NK-92 treated with Interleukin-12 subunit alpha and Interleukin-12 subunit beta, amount 100 ng/mL, for 24 hours (cell line): ENCODE results near the gene CD300LD.
"Not testable (repeated sequence)": the region's sequence is repeated elsewhere in the genome, so short reads cannot be mapped to it uniquely, and the experiment has no call there.

Source experiments
- DNase-seq: peaks from one replicate; lab custom pipeline; 2025; lab: John Stamatoyannopoulos, UW

Gene CD300LD

DNA sequence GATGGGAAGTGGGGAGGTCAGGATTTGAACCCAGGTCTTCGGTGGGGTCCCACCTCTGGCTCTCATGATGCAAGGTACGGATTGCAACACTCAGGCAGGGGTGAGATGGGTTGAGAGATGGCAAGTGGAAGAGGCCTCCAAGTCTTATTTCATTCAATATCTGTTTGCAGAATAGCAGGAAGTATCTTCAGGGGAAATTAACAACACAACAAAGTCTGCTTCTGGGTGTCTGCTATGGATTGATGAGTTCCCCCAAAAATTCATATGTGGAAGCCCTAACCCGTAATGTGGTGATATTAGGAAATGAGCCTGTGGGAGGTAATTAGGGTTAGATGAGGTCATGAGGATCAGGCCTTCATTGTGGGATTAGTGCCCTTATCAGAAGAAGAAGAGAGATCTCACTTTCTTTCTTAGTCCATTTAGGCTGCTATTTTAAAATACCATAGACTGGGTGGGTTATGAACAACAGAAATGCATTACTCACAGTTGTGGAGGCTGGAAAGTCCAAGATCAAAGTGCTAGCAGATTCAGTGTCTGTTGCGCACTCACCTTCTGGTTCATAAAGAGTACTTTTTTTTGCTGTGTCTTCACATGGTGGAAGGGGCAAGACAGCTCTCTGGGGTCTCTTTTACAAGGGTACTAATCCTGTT, 20.3 kb downstream of the CD300LD start:
- DNase-seq: no peak

DNA sequence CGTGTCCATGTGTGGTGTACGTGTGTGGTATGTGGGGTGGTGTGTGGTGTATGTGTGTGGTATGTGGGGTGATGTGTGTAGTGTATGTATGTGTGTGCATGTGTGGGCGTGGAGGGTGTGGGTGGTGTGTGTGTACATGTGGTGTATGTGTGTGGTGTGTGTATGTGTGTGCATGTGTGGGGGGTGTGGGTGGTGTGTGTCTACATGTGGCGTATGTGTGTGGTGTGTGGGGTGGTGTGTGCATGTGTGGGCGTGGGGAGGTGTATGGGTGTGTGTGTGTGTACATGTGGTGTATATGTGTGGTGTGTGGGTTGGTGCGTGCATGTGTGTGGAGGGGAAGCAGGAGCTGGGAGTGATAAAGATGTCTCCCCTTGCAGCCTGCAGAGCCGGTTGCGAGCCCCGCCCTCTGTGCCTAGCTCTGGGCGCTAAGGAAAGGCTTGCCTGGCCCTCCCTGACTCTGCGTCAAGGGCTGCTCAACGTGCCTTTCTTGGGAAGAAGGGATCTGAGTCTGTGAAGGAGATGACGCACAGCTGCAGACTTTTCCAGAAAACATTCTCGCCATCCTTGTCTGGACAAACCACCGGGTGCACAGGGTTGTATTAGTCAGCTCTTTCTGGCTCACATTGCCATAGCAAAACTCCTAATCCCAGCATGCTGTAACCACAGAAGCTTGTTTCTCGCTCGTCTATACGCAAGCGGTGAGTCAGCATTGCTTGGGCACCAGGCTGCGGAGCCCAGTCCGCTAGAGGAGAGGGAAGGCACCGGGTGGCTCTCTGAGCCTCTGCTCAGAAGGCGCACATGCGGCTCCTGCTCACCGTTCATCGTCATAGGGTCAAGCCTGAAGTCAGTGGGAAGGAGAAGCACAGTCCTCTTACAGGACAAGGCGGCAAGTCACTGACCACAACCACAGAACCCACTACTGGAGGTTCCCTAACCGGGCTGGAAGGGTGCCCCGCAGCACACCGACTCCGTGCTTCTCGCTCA, 22.8 kb downstream of the CD300LD start:
- DNase-seq: no peak

DNA sequence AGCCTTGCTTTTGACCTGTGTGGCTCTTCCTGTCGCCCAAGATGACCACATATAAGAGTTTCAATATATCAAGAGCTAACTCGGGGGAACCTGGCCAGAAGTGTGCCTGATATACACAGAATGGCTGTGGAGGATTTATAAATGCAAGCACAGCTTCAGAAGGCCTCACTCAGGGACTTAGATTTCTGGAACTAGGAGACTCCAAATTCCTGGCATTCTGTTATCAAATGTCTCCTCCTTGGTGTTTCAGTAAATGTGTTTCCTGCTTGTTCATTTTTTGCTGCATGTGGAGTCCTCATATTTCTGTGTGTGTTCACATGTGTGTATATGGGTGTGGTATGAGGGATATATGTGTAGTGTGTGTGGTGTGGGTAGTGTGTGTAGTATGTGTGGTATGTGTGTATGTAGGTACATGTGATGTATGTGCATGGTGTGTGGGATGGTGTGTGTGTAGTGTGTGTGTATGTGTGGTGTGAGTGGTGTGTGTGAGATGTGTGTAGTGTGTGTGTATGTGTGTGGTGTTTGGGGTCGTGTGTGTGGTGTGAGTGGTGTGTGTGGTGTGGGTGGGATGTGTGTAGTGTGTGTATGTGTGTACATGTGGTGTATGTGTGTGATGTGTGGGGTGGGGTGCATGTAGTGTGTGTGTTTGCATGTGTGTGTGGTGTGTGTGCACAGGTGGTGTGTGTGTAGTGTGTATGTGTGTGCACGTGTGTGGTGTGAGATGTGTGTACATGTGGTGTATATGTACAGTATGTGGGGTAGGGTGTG, 23.8 kb downstream of the CD300LD start:
- no peak for DNase-seq

DNA sequence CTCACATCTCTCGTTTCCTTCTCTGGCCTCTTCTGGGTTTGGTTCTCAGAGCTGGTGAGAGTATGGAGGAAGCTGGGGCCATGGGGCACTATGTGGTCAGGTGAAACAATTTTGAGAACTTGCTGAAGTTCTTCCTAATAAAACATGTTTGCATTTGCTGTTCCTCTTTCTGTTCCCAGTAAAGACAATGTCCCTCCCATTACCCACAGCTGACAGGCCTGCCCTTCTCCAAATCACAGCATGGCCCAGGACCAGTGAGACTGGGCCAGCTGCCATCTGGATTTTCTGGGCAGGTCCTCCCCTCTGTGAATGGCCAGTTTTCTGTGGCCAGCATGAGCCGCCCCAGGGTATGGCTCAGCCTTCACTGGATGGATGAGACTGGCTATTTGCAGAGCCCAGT, 24.7 kb downstream of the CD300LD start, which contains the start of gene CD300H:
TSS of gene CD300H (minus strand) at position 113 of the 400 bp plus-strand sequence.
- DNase-seq: no peak

DNA sequence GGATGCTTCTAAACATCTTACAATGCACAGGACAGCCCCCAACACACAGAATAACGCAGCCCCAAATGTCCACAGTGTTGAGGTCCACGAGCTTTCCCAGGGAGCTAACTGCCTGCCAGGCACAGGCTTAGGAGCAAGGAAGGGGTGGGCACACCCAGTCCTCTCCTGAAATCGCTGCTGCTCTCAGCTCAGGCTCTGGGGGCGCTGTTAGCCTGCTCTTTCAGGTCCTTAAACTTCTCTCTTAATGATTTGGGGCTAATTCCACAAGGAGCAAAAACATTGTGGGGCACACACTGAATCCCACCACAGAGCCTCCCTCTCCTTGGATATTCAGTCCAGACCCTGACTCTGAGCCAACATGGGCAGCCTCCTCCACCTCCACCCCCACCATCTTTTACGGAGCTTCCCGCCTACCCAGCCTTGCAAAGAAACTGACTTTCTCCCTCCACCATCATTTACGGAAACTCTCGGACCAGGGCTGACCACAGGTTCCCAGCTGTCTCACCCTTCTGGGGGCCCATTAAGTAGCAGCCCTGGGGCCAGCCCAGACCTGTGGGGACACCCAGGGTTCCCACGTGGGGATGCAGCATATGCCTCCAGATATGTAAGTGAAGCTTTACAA, 25.8 kb downstream of the CD300LD start:
- no peak for DNase-seq

DNA sequence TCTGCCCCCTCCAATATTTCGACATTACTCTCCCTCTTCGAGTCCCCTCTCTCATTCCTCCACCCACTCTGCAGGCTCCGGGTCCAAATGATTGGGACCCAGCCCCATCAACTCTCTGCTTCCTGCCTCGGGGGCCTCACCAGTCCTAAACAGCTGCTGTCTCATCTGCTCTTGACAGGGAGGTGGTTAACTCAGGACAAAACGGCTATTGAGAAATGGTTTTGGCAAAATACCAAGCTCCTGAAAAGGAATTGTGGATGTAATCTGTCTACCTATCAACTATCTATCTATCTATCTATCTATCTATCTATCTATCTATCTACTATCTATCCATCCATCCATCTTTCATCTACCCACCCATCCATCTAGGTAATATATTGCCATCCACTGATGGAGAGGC, 27.0 kb downstream of the CD300LD start:
- DNase-seq: no peak

DNA sequence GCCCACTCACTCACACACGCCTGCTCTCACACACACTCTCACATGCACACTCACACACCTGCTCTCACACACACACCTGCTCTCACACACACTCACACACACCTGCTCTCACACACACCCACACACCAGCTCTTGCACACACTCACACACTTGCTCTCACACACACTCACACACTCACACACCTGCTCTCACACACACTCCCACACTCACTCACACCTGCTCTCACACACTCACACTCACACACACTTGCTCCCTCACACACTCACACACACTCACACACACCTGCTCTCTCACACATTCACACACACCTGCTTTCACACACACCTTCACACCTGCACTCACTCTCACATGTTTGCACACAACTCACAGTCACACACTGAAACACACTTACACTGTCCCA, 28.7 kb downstream of the CD300LD start:
- DNase-seq: no peak

DNA sequence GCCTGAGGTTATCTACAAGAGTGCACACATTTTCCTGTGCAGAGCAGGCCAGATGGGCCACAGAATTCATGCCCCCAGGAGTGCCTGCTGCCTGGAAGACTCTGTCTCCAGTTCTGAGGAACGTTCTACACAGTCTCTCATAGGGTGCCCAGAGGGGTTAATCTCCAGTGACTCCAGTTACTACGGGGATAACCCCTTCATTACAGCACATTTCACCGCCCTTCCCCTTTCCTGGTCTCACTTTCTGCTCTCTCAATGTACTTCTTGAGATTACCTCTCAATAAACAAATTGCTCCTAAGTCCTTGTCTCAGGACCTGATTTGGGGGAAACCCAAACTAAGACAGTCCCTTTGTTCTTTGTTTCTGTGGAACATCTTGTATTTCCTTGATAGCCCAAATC, 30.5 kb downstream of the CD300LD start:
- no peak for DNase-seq

DNA sequence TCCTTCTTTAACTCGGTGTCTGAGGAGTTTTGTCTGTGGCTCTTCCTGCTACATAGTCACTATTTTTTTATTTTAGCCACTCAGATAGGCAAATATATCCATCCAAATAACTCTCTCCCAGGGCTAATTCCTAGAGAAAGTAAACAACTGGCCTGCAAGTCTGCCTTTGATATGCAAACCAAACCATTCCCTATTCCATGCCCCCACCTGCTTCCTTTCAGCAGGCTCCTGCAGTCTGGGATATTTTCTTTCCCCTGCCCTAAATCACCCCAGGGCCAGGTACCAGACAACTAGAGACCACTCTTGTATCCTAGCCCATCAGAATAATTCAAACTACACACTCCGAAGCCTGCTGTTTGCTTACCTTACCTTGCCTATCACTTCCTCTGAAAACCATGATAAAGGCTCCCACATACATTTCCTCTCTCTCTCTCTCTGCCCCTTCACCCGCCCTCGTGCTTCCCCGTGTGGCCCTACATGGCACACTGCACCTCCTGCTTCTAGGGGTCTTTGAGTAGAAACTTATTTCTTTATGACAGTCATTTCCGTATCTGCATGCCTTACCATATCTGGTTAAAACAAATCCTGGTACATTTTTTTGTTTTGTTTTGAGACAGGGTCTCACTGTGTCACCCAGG, 33.1 kb downstream of the CD300LD start:
- no peak for DNase-seq

DNA sequence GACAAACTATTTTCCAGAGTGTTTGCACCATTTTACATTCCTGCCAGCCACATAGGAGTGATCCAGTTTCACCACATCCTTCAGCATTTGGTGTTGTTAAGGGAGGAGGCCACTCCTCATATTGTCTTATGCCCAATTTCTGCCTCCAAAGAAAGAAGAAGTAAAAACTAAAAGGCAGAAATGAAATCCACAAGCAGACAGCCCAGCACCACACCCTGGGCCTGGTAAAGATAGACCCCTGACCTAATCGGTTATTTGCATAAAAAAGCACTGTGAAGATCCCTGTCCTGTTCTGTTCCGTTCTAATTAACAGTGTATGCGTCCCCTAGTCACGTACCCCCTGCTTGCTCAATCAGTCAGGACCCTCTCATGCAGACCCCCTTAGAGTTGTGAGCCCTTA, 33.7 kb downstream of the CD300LD start:
- not testable (repeated sequence) for DNase-seq

DNA sequence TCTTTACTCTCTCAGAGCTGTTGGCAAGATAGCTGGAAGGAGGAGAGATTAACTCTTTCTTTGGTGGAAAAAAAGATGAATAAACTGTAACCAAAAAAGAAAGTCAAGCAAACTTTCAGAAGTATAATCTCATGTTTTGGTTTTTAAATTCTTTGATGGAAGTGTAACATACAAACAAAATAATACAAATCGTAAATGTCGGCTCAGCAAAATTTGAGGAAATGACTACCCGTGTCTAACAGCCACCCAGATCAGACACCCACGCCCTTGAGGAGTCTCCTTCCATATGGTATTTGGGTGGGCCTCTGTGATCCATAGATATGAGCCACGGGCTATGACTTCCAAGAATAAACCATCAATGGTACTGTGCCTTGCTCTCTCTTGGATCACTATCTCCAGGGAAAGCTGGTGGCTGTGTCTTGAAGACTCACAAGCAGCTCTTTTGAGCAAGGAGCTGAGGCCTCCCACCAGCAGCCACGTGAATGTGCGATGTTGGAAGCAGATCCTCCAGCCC, 36.6 kb downstream of the CD300LD start:
- no peak for DNase-seq

DNA sequence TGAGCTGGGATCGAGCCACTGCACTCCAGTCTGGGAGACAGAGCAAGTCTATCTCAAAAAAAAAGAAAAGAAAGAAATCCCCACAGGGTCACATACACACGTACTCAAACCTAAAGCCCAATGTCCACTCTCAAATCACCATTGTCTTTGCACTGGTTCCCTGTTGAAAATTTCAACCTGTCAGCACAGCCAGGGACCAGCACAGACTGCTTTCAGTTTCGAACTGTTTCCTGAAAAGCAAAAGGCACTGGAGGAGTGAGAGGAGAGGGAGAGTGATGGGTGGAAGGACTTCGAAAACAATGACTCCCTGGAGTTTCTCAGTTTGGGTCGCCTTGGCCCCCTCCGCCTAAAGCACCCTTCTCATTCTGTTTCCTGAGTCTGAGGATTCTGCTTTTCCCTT, 37.2 kb downstream of the CD300LD start:
- no peak for DNase-seq

DNA sequence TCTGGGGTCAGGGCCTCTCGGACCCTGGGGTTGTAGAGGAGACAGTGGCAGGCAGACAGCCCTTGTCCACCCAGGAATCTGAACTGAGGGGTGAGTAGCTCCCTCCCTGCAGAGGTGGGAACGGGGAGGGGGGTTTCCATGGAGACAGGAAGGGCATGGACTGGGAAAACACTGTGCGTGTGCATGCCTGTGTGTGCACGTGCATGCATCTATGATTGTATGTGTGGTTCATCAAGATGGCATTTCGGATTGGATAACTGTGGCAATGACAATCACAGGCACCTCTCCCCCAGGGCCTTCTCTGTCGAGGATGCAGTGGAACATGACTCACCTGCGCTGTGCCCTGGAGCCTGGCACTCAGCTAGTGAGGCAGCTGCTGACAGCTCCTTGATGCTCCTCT, 40.0 kb downstream of the CD300LD start:
- DNase-seq: no peak

DNA sequence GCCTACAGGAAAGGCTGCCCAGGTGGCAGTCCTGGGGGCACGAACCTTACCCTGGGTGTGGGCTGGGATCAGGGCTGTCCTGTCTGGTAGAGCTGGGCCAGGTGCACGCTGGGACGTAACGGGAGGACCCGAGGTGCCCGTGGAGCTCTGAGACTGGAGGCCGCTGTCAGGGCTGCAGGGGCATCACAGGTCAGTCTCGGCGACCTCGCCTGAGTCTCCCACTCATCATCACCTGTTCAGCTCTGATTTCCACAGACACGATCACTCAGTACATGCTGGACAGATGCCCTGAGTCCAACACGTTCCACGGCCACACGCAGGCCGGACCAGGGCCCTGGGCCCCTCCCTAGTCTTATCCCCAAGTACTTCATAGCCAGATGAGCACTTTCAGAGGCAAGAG, 41.5 kb downstream of the CD300LD start:
- no peak for DNase-seq

DNA sequence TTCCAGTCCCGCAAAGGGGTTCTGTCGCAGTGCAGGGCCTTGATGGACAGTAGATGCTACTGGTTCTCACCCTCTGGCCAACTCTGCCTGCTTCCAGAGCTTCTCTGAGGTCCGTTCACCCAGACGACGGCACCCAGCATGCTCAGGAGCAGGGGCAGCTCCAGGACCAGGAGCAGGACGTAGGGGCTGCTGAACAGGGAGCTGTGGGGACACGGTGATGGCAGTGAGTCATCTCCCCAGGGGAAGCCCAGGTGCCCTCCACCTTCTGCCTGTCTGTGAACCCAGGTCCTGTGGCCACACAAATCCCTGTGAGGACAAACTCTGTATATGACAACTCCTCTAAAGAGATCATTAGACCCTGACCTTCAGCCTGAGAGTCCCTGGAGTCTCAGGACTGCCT, 42.7 kb downstream of the CD300LD start:
- DNase-seq: no peak

DNA sequence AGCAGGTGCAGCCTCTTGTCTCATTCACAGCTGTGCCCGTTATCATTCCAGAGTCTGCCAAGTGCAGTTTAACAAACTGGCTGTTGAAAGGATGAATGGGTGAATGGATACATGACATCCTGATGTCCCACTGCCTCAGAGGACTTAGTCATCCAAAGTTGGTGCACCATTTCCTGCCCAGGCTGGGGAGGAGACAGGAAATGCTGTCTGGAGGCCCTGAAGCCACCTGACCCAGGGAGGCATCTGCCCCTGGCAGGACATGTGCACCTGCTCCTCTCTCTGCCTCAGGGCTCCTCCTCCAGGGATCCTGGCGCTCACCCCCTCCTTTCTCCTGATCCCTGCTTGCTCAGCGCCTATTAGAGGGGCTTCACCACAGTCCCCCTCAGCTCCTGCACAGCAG, 44.3 kb downstream of the CD300LD start:
- peak; percentile 51 for DNase-seq

DNA sequence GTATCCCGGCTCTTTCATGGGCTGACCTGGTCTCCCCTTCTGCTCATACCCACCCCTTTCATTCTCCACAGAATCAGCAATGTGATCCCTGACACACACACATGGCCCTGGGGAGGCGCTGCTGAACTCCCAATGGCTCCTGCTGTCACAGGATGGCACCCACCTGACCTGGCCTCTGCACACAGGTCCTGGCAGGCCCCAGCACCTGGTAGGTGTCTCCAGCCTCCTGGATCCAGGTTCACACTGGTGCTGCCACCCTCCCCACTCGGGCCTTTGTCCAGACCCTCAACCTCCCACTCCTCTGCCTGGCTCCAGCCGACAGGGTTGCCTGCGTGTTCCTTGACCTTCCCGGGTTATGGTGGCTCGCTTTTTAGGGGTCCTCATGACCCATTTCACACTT, 44.8 kb downstream of the CD300LD start:
- DNase-seq: no peak

DNA sequence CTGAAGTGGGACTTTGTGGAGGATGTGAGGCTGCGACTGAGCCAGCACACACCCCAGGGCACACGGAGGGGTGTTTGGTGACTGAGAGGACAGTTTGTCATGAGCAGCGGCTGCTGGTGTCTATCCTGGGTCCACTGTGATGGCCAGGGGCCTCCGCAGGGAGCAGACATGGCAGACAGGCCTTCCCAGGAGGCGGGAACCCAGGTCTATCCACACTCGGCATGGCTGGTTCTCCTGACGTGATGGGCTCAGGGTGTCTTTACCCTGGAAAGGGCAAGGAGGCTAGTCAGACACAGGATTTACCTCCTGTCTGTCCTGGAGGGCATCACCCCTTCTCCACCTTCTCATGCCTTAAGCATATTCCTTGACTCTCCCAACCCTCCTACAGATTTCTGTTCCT, 45.5 kb downstream of the CD300LD start:
- no peak for DNase-seq

DNA sequence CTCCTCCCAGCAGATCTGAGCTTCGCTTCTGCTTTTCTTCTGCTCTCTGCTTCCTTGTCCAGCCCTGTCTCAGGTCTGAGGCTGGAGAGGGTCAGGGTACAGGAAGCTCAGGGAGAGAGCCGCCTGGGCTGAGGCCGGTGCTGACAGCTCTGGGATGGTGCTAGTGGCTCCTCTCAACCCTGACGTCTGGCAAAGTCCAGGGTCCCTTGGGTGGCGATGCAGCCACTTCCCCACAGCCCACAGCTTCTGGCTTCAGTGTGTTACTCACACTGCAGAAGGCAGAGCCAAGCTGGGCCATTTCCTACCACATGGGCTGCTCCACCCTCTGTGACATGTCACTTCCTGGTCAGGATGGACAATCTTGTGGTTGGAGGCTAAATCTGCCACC, 46.2 kb downstream of the CD300LD start, which contains the start of gene CD300C:
TSS of gene CD300C (minus strand) at position 273 of the 388 bp plus-strand sequence. CDS start 333 bp downstream, outside the sequence.
- peak; percentile 61 for DNase-seq

DNA sequence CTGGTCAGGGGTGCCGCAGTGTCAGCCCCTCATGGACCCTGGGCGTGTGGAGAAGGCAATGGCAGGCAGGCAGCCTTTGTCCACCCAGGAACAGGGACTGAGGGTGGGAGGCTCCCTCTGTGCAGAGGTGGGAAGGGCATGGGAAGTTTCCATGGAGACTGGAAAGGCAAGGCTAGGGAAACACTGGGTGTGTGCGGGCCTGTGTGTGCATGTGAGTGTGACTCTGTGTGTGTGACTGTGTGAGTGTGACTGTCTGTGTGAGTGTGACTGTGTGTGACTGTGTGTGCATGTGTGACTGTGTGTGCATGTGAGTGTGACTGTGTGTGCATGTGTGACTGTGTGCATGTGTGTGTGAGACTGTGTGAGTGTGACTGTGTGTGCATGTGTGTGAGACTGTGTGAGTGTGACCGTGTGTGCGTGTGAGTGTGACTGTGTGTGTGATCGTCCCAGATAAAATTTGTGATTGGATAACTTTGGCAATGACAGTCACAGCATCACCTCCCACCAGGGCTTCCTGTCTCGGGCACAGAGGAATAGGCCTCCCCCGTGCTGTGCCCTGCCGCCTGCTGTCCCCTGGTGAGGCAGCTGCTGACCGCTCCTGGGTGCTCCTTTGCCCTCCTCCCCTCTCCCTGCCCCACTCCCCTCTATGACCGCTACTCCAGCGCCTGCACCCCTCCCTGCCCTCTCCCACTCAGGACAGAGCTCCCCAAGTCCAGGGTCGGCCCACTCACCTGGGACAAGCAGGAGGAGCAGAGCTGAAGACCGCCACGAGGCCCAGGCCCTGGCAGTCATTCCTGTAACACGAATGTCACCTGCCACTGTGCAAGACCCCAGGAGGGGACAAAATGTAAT, 46.9 kb downstream of the CD300LD start:
- DNase-seq: no peak
